HUES6 (cell line): ENCODE data around the gene SLC2A3.
"Not testable (repeated sequence)": the region's sequence is repeated elsewhere in the genome, so short reads cannot be mapped to it uniquely, and the experiment has no call there.

Experiments used
- H3K27ac ChIP-seq: 2 replicates; pipeline ENCODE4 v1.7.0; 2013; ENCODE audit warnings: low read depth, mild to moderate bottlenecking, low read length, inconsistent platforms
- H3K27me3 ChIP-seq: 2 replicates; pipeline ENCODE4 v1.6.1; 2013; ENCODE audit warnings: low read length; ENCODE audit not compliant: control insufficient read depth, insufficient read depth
- H3K36me3 ChIP-seq: 2 replicates; pipeline ENCODE4 v1.6.1; 2013; ENCODE audit warnings: low read length; ENCODE audit not compliant: control insufficient read depth, insufficient read depth
- H3K4me1 ChIP-seq: 2 replicates; pipeline ENCODE4 v1.6.1; 2013; ENCODE audit warnings: low read length; ENCODE audit not compliant: control insufficient read depth, insufficient read depth
- H3K4me3 ChIP-seq: 2 replicates; pipeline ENCODE4 v1.5.1; 2013; ENCODE audit warnings: low read depth, low read length
- H3K9ac ChIP-seq: one replicate; pipeline ENCODE4 v1.6.1; 2013; ENCODE audit warnings: mild to moderate bottlenecking, low read length
- H3K9me3 ChIP-seq: 2 replicates; pipeline ENCODE4 v1.6.1; 2013; ENCODE audit warnings: low read depth, low read length; ENCODE audit not compliant: control insufficient read depth, insufficient read depth

The SLC2A3 gene

GRCh38 chr12:7929083-7929792, 6.7 kb downstream of the SLC2A3 start:
- no peak overlapping the region for H3K27ac ChIP-seq
- peaks cover 96% of the 10 kb centered on the region for H3K36me3 ChIP-seq
- H3K4me3 ChIP-seq = no peak overlapping the region; the same call in 1 of the 2 replicates
- H3K27me3 ChIP-seq = no peaks in the 10 kb centered on the region
- H3K9me3 ChIP-seq = no peaks in the 10 kb centered on the region
- peaks cover 15% of the 10 kb centered on the region for H3K4me1 ChIP-seq
- no peak overlapping the region for H3K9ac ChIP-seq

GRCh38 chr12:7927470-7927869, 8.5 kb downstream of the SLC2A3 start:
- Histone ChIP-seq H3K27ac (no peak overlapping the region), H3K9me3 (no peaks in the 10 kb centered on the region), H3K4me3 (no peak overlapping the region), H3K27me3 (no peaks in the 10 kb centered on the region), H3K36me3 (peaks cover 96% of the 10 kb centered on the region), H3K4me1 (peaks cover 8% of the 10 kb centered on the region; the same call in 1 of the 2 replicates), H3K9ac (no peak overlapping the region)

GRCh38 chr12:7926068-7926666, 9.8 kb downstream of the SLC2A3 start:
- H3K27ac ChIP-seq, H3K4me3 ChIP-seq: not testable (repeated sequence)

GRCh38 chr12:7923241-7924236, 12.4 kb downstream of the SLC2A3 start:
- Histone ChIP-seq H3K9ac (no peak overlapping the region), H3K36me3 (peaks cover 96% of the 10 kb centered on the region), H3K27ac (no peak overlapping the region), H3K27me3 (no peaks in the 10 kb centered on the region), H3K4me1 (no peaks in the 10 kb centered on the region; the same call in 1 of the 2 replicates), H3K4me3 (no peak overlapping the region), H3K9me3 (no peaks in the 10 kb centered on the region)

More at GRCh38 chr12:7926068-7926666, 9.8 kb downstream of the SLC2A3 start:
- peaks cover 96% of the 10 kb centered on the region for H3K36me3 ChIP-seq
- H3K9me3 ChIP-seq, H3K4me1 ChIP-seq, H3K27me3 ChIP-seq, H3K9ac ChIP-seq: not testable (repeated sequence)

GRCh38 chr12:7921181-7921580, 14.8 kb downstream of the SLC2A3 start:
- not testable (repeated sequence) for H3K4me3 ChIP-seq, H3K4me1 ChIP-seq, H3K27ac ChIP-seq, H3K9me3 ChIP-seq, H3K27me3 ChIP-seq, H3K9ac ChIP-seq
- peaks cover 72% of the 10 kb centered on the region for H3K36me3 ChIP-seq

- Histone ChIP-seq H3K36me3 (peaks cover 47% of the 10 kb centered on the region), H3K4me1 (peaks cover 12% of the 10 kb centered on the region)
- H3K9ac ChIP-seq, H3K27ac ChIP-seq, H3K27me3 ChIP-seq, H3K9me3 ChIP-seq, H3K4me3 ChIP-seq: not testable (repeated sequence)
Measured at GRCh38 chr12:7918268-7918590, 17.8 kb downstream of the SLC2A3 start.

GRCh38 chr12:7917392-7918267, 18.4 kb downstream of the SLC2A3 start:
- H3K27ac ChIP-seq = no peak overlapping the region
- H3K27me3 ChIP-seq = no peaks in the 10 kb centered on the region
- no peaks in the 10 kb centered on the region for H3K9me3 ChIP-seq
- no peak overlapping the region for H3K9ac ChIP-seq
- peaks cover 41% of the 10 kb centered on the region for H3K36me3 ChIP-seq
- peaks cover 12% of the 10 kb centered on the region for H3K4me1 ChIP-seq
- H3K4me3 ChIP-seq = no peak overlapping the region

- no peak overlapping the region for H3K27ac ChIP-seq
- no peaks in the 10 kb centered on the region for H3K27me3 ChIP-seq
- H3K36me3 ChIP-seq = peaks cover 34% of the 10 kb centered on the region
- H3K4me1 ChIP-seq = peaks cover 12% of the 10 kb centered on the region
- H3K9ac ChIP-seq = no peak overlapping the region
- no peak overlapping the region for H3K4me3 ChIP-seq
- H3K9me3 ChIP-seq = no peaks in the 10 kb centered on the region
Measured at GRCh38 chr12:7916936-7917335, 19.1 kb downstream of the SLC2A3 start.

- Histone ChIP-seq H3K4me3 (no peak overlapping the region), H3K27me3 (no peaks in the 10 kb centered on the region), H3K36me3 (peaks cover 23% of the 10 kb centered on the region), H3K4me1 (peaks cover 12% of the 10 kb centered on the region), H3K27ac (peak overlapping the region; percentile 31; the same call in 1 of the 2 replicates), H3K9me3 (no peaks in the 10 kb centered on the region), H3K9ac (peak overlapping the region; percentile 38)
Measured at GRCh38 chr12:7915661-7916403, 20.2 kb downstream of the SLC2A3 start.

- H3K4me3 ChIP-seq, H3K9ac ChIP-seq, H3K27ac ChIP-seq, H3K27me3 ChIP-seq, H3K36me3 ChIP-seq, H3K9me3 ChIP-seq: not testable (repeated sequence)
- peaks cover 32% of the 10 kb centered on the region for H3K4me1 ChIP-seq
Measured at GRCh38 chr12:7910106-7910505, 25.9 kb downstream of the SLC2A3 start.
